GM19397 (cell line): ENCODE results near the gene NXT1.
A peak's percentile ranks its signal among the peaks of the same experiment; 100 is the strongest.

Source experiments
- ATAC-seq: cut with Tn5 transposase; IDR thresholded peaks from one replicate; pipeline ENCODE4 v1.9.1; 2021; ENCODE audit warnings: mild to moderate bottlenecking, moderate library complexity; ENCODE audit not compliant: unreplicated experiment

The NXT1 gene

DNA sequence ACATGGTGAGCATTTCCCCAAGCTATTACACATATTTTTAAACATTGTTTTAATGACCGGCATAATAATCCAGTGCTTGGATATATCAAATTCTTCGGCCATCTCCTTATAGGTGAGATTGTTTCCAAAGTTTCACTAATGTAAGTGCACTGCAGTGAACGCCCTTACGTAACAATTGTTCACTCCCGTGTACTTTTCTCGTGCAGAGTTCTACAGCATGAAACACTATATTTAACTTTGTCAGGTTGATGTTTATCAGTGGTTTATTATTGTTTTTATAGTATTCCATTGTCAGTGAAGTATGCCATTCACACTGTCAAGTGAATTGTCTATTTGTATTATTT lies 7.9 kb downstream of the NXT1 start:
- ATAC-seq, result no peak

- no peak for ATAC-seq
Measured at GRCh38 chr20:23358923-23359593, 8.5 kb downstream of the NXT1 start.

GRCh38 chr20:23360531-23360930 lies 9.9 kb downstream of the NXT1 start:
- no peak for ATAC-seq

DNA sequence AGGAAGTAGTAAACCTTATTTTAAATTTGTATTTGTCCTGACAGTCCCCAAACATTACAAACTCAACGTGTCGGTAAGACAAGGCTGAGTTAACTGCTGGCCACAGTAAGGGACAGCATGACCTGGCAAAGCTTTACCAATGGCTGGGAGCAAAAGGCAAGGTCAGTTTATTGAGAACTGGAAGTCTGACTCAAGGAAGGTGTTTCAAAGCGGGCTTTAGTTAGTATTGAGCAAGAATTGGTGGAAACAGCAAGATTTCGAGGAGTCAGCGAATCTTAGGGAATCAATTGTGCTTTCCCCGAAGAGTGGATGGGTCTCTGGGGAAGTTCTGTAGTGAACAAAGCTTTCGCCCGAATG lies 10.5 kb downstream of the NXT1 start:
- ATAC-seq, result no peak

DNA sequence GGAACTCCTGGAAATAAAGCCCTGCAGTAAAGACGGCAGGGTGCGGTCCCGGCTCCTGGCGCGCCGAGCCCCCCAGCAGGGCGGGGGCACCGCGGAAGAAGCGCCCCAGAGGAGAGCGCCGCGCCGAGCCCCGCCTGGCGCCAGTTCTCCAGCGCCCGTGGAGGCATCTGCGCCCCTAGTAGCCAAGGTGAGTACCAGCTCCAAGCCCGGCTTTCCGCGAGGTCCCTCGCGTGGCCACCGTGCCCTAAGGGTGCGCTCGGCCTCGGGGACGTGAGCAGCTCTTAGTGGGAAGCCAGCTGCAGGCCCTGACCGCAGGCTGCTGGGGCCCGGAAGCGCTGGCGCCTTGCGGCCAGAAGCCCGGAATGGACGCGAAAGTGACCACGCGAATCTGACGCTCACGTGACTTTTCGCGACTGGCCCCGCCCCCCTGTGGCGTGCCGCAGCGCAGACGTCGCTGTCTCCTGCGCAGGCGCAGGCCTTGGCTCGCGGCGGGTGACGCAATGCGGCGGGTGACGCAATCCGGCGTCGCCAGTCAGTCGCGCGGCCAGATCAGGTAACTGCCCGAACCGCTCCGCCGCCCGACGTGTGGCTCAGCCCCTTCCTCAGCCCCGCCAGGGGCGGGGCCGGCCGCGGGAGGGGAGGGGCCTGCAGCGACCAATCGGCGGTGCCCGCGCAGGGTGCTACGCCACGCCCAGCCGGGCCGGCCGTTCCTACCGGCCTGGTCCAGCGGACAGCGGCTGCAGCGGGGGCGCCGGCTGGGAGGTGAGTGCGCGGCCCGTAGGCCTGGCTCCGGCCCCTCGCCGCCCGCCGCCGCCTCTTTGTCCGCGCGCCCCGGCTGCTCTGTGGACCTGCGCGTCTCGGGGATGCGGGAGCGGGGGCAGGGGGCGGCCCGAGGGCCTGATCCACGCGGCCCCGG lies 11.1 kb downstream of the NXT1 start, which contains the start of gene GZF1:
Gene GZF1 (plus strand): TSS at position 707 of the 916 bp plus-strand sequence. CDS start 2,202 bp downstream, outside the sequence.
- peak; percentile 78 for ATAC-seq

GRCh38 chr20:23362392-23363256 lies 12.0 kb downstream of the NXT1 start:
- peak; percentile 3 for ATAC-seq

- ATAC-seq, result no peak
Measured at GRCh38 chr20:23363257-23363649, 12.7 kb downstream of the NXT1 start.

DNA sequence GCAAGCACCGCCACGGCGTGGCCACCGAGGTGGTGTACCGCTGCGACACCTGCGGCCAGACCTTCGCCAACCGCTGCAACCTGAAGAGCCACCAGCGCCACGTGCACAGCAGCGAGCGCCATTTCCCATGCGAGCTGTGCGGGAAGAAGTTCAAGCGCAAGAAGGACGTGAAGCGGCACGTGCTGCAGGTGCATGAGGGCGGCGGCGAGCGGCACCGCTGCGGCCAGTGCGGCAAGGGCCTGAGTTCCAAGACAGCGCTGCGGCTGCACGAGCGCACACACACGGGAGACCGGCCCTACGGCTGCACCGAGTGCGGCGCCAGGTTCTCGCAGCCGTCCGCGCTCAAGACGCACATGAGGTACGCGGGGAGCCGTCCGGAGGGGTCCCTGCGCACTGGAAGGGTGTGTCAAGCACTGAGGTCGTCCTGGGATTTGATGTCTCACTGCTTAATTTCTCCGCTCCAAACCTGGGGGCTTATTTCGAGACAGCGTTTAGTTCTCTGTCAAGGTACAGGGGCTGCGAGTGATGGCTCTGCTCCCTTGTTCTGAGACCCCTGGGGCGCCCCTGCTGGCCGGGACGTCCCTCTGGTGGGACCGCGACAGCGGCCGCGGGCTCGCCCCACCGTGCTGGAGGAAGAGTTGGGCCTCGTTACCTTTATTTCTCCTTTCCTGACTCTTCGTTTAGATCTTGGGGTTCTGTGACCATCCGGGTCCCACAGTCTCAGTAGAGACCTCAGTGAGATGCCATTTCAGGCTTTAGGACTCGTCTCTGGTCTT lies 15.0 kb downstream of the NXT1 start:
- ATAC-seq, result no peak

GRCh38 chr20:23366384-23366783 lies 15.8 kb downstream of the NXT1 start:
- no peak for ATAC-seq

DNA sequence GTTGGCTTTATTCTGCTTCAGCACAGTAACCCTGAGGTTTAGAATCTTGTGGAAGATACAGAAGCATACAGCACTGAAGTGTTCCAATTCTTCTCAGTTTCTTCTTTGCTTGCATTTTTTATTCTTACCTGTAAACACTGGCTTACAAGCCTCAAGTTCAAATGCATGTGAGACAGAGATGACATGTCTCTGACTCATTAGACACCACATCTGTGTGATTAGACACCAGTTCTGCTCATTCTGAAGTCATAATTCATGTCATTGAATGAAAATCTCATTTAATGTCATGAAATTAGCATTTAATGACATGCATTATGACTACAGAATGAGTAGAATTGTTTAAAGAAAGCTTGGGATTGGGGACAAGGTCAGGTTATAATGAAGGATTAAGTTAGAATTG lies 17.2 kb downstream of the NXT1 start:
- no peak for ATAC-seq

- ATAC-seq, result no peak
Measured at GRCh38 chr20:23368316-23369071, 17.9 kb downstream of the NXT1 start.

- no peak for ATAC-seq
Measured at GRCh38 chr20:23369072-23369823, 18.7 kb downstream of the NXT1 start.

DNA sequence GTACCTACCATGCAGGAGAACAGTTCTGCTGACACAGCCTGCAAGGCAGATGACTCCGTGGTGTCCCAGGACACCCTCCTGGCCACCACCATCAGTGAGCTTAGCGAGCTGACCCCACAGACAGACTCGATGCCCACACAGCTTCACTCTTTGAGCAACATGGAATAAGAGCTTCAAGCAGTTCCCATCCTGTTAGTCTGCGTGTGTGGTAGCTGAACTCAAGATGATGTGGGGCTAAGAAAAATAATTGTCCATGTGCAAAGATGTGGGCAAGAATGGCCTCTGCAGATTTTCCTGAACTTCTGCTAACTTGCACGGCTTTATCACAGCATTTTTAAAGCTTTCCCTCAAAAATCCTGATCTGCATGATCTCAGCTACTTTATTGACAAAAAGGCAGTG lies 19.7 kb downstream of the NXT1 start:
- ATAC-seq, result no peak

- no peak for ATAC-seq
Measured at GRCh38 chr20:23370873-23371272, 20.3 kb downstream of the NXT1 start.

GRCh38 chr20:23371496-23371895 lies 20.9 kb downstream of the NXT1 start:
- no peak for ATAC-seq

GRCh38 chr20:23374441-23374840 lies 23.9 kb downstream of the NXT1 start:
- no peak for ATAC-seq

GRCh38 chr20:23375827-23376226 lies 25.2 kb downstream of the NXT1 start:
- ATAC-seq, result no peak

- ATAC-seq, result no peak
Measured at GRCh38 chr20:23379772-23380171, 29.2 kb downstream of the NXT1 start.

DNA sequence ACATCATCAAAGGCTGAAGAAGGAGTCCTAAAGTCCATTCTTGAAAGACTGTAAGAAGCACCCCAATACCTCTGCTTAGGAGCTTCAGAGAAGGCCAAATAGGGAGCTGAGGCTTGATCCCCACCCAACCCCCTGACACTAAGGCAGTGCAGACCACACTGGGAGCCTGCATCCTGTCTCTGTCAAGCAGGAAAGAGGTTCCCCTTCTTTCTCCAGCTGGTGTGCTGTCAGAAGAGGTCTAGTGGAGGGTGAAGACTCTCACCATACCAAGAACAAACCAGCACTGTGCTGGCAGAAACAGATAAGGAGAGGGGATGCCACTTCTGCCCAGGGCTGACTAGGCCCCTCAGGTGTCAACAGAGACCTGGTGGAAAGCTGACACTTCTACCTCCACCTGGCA lies 31.3 kb downstream of the NXT1 start:
- ATAC-seq, result no peak
